Measurements from ENCODE around the gene SEMA5A.

The SEMA5A gene

GRCh38 chr5:9331372-9331771, 214.5 kb downstream of the SEMA5A start:
- Histone ChIP-seq H3K27me3 (ENCODE audit: control insufficient read depth, insufficient read depth, low read length) (no peaks in the 10 kb centered on the region), H3K4me3 (ENCODE audit: low read depth, low read length) (no peak overlapping the region), H3K9me3 (ENCODE audit: control insufficient read depth, insufficient read depth, low read length) (no peaks in the 10 kb centered on the region), H3K9ac (ENCODE audit: low read depth, low read length) (no peak overlapping the region), H3K27ac (ENCODE audit: low read depth, low read length) (no peak overlapping the region), H3K36me3 (ENCODE audit: control insufficient read depth, insufficient read depth, low read length) (no peaks in the 10 kb centered on the region), H3K4me1 (ENCODE audit: control insufficient read depth, insufficient read depth, low read length) (no peaks in the 10 kb centered on the region)

GRCh38 chr5:9329125-9329524, 216.8 kb downstream of the SEMA5A start:
- no peak overlapping the region for H3K4me3 ChIP-seq (ENCODE audit: low read depth, low read length)
- no peaks in the 10 kb centered on the region for H3K9me3 ChIP-seq (ENCODE audit: control insufficient read depth, insufficient read depth, low read length)
- H3K27me3 ChIP-seq (ENCODE audit: control insufficient read depth, insufficient read depth, low read length): no peaks in the 10 kb centered on the region
- no peaks in the 10 kb centered on the region; the same call in 1 of the 2 replicates for H3K4me1 ChIP-seq (ENCODE audit: control insufficient read depth, insufficient read depth, low read length)
- H3K36me3 ChIP-seq (ENCODE audit: control insufficient read depth, insufficient read depth, low read length): no peaks in the 10 kb centered on the region
- no peak overlapping the region for H3K9ac ChIP-seq (ENCODE audit: low read depth, low read length)
- H3K27ac ChIP-seq (ENCODE audit: low read depth, low read length): no peak overlapping the region

GRCh38 chr5:9325549-9325948, 220.3 kb downstream of the SEMA5A start:
- no peak overlapping the region for H3K9ac ChIP-seq (ENCODE audit: low read depth, low read length)
- no peaks in the 10 kb centered on the region for H3K36me3 ChIP-seq (ENCODE audit: control insufficient read depth, insufficient read depth, low read length)
- H3K27me3 ChIP-seq (ENCODE audit: control insufficient read depth, insufficient read depth, low read length): no peaks in the 10 kb centered on the region
- H3K27ac ChIP-seq (ENCODE audit: low read depth, low read length): no peak overlapping the region
- no peak overlapping the region for H3K4me3 ChIP-seq (ENCODE audit: low read depth, low read length)
- H3K9me3 ChIP-seq (ENCODE audit: control insufficient read depth, insufficient read depth, low read length): no peaks in the 10 kb centered on the region
- H3K4me1 ChIP-seq (ENCODE audit: control insufficient read depth, insufficient read depth, low read length): no peaks in the 10 kb centered on the region; the same call in 1 of the 2 replicates

- no peaks in the 10 kb centered on the region for H3K36me3 ChIP-seq (ENCODE audit: control insufficient read depth, insufficient read depth, low read length)
- H3K9ac ChIP-seq (ENCODE audit: low read depth, low read length): no peak overlapping the region
- H3K4me3 ChIP-seq (ENCODE audit: low read depth, low read length): no peak overlapping the region
- no peak overlapping the region for H3K27ac ChIP-seq (ENCODE audit: low read depth, low read length)
- no peaks in the 10 kb centered on the region; the same call in 1 of the 2 replicates for H3K4me1 ChIP-seq (ENCODE audit: control insufficient read depth, insufficient read depth, low read length)
- H3K9me3 ChIP-seq (ENCODE audit: control insufficient read depth, insufficient read depth, low read length): no peaks in the 10 kb centered on the region
- H3K27me3 ChIP-seq (ENCODE audit: control insufficient read depth, insufficient read depth, low read length): no peaks in the 10 kb centered on the region
These were observed 221.4 kb downstream of the SEMA5A start for GRCh38 chr5:9324348-9325077.

GRCh38 chr5:9320652-9321051, 225.2 kb downstream of the SEMA5A start:
- Histone ChIP-seq H3K36me3 (ENCODE audit: control insufficient read depth, insufficient read depth, low read length) (no peaks in the 10 kb centered on the region), H3K4me1 (ENCODE audit: control insufficient read depth, insufficient read depth, low read length) (no peaks in the 10 kb centered on the region; the same call in 1 of the 2 replicates), H3K27me3 (ENCODE audit: control insufficient read depth, insufficient read depth, low read length) (no peaks in the 10 kb centered on the region), H3K27ac (ENCODE audit: low read depth, low read length) (no peak overlapping the region), H3K4me3 (ENCODE audit: low read depth, low read length) (no peak overlapping the region), H3K9ac (ENCODE audit: low read depth, low read length) (no peak overlapping the region), H3K9me3 (ENCODE audit: control insufficient read depth, insufficient read depth, low read length) (no peaks in the 10 kb centered on the region)

- Histone ChIP-seq H3K36me3 (ENCODE audit: control insufficient read depth, insufficient read depth, low read length) (no peaks in the 10 kb centered on the region), H3K27me3 (ENCODE audit: control insufficient read depth, insufficient read depth, low read length) (no peaks in the 10 kb centered on the region), H3K9me3 (ENCODE audit: control insufficient read depth, insufficient read depth, low read length) (no peaks in the 10 kb centered on the region), H3K4me1 (ENCODE audit: control insufficient read depth, insufficient read depth, low read length) (no peaks in the 10 kb centered on the region), H3K9ac (ENCODE audit: low read depth, low read length) (no peak overlapping the region), H3K4me3 (ENCODE audit: low read depth, low read length) (no peak overlapping the region), H3K27ac (ENCODE audit: low read depth, low read length) (no peak overlapping the region)
These were observed 227.8 kb downstream of the SEMA5A start for GRCh38 chr5:9318031-9318430.

- H3K27ac ChIP-seq (ENCODE audit: low read depth, low read length): no peak overlapping the region
- no peaks in the 10 kb centered on the region for H3K9me3 ChIP-seq (ENCODE audit: control insufficient read depth, insufficient read depth, low read length)
These were observed 229.1 kb downstream of the SEMA5A start for GRCh38 chr5:9316733-9317132.

GRCh38 chr5:9316041-9316440, 229.8 kb downstream of the SEMA5A start:
- Histone ChIP-seq H3K9me3 (ENCODE audit: control insufficient read depth, insufficient read depth, low read length) (no peaks in the 10 kb centered on the region), H3K27ac (ENCODE audit: low read depth, low read length) (no peak overlapping the region), H3K9ac (ENCODE audit: low read depth, low read length) (no peak overlapping the region), H3K27me3 (ENCODE audit: control insufficient read depth, insufficient read depth, low read length) (no peaks in the 10 kb centered on the region), H3K4me3 (ENCODE audit: low read depth, low read length) (no peak overlapping the region), H3K36me3 (ENCODE audit: control insufficient read depth, insufficient read depth, low read length) (no peaks in the 10 kb centered on the region), H3K4me1 (ENCODE audit: control insufficient read depth, insufficient read depth, low read length) (no peaks in the 10 kb centered on the region)

More at GRCh38 chr5:9316733-9317132, 229.1 kb downstream of the SEMA5A start:
- no peaks in the 10 kb centered on the region for H3K36me3 ChIP-seq (ENCODE audit: control insufficient read depth, insufficient read depth, low read length)
- H3K4me1 ChIP-seq (ENCODE audit: control insufficient read depth, insufficient read depth, low read length): no peaks in the 10 kb centered on the region
- no peaks in the 10 kb centered on the region for H3K27me3 ChIP-seq (ENCODE audit: control insufficient read depth, insufficient read depth, low read length)
- H3K9ac ChIP-seq (ENCODE audit: low read depth, low read length): no peak overlapping the region
- no peak overlapping the region for H3K4me3 ChIP-seq (ENCODE audit: low read depth, low read length)

GRCh38 chr5:9314558-9314957, 231.3 kb downstream of the SEMA5A start:
- Histone ChIP-seq H3K9ac (ENCODE audit: low read depth, low read length) (no peak overlapping the region), H3K4me1 (ENCODE audit: control insufficient read depth, insufficient read depth, low read length) (no peaks in the 10 kb centered on the region), H3K36me3 (ENCODE audit: control insufficient read depth, insufficient read depth, low read length) (no peaks in the 10 kb centered on the region), H3K4me3 (ENCODE audit: low read depth, low read length) (no peak overlapping the region), H3K27ac (ENCODE audit: low read depth, low read length) (no peak overlapping the region), H3K27me3 (ENCODE audit: control insufficient read depth, insufficient read depth, low read length) (no peaks in the 10 kb centered on the region), H3K9me3 (ENCODE audit: control insufficient read depth, insufficient read depth, low read length) (no peaks in the 10 kb centered on the region)

GRCh38 chr5:9313751-9314150, 232.1 kb downstream of the SEMA5A start:
- H3K36me3 ChIP-seq (ENCODE audit: control insufficient read depth, insufficient read depth, low read length): no peaks in the 10 kb centered on the region

GRCh38 chr5:9307150-9307549, 238.7 kb downstream of the SEMA5A start:
- Histone ChIP-seq H3K36me3 (ENCODE audit: control insufficient read depth, insufficient read depth, low read length) (no peaks in the 10 kb centered on the region), H3K4me3 (ENCODE audit: low read depth, low read length) (no peak overlapping the region), H3K4me1 (ENCODE audit: control insufficient read depth, insufficient read depth, low read length) (no peaks in the 10 kb centered on the region), H3K27me3 (ENCODE audit: control insufficient read depth, insufficient read depth, low read length) (no peaks in the 10 kb centered on the region), H3K9ac (ENCODE audit: low read depth, low read length) (no peak overlapping the region), H3K27ac (ENCODE audit: low read depth, low read length) (no peak overlapping the region), H3K9me3 (ENCODE audit: control insufficient read depth, insufficient read depth, low read length) (no peaks in the 10 kb centered on the region)

More at GRCh38 chr5:9313751-9314150, 232.1 kb downstream of the SEMA5A start:
- Histone ChIP-seq H3K27me3 (ENCODE audit: control insufficient read depth, insufficient read depth, low read length) (no peaks in the 10 kb centered on the region), H3K9ac (ENCODE audit: low read depth, low read length) (no peak overlapping the region), H3K9me3 (ENCODE audit: control insufficient read depth, insufficient read depth, low read length) (no peaks in the 10 kb centered on the region), H3K27ac (ENCODE audit: low read depth, low read length) (no peak overlapping the region), H3K4me3 (ENCODE audit: low read depth, low read length) (no peak overlapping the region), H3K4me1 (ENCODE audit: control insufficient read depth, insufficient read depth, low read length) (no peaks in the 10 kb centered on the region)
